ENCODE data around the gene CTIF. TPM values are rescaled to one million over a fixed set of nuclear protein-coding genes. Genes with fewer than 3 reads are reported as not detected.

The CTIF gene
- total RNA-seq, 1 donor from 2014 or later, result 35.1 TPM

DNA sequence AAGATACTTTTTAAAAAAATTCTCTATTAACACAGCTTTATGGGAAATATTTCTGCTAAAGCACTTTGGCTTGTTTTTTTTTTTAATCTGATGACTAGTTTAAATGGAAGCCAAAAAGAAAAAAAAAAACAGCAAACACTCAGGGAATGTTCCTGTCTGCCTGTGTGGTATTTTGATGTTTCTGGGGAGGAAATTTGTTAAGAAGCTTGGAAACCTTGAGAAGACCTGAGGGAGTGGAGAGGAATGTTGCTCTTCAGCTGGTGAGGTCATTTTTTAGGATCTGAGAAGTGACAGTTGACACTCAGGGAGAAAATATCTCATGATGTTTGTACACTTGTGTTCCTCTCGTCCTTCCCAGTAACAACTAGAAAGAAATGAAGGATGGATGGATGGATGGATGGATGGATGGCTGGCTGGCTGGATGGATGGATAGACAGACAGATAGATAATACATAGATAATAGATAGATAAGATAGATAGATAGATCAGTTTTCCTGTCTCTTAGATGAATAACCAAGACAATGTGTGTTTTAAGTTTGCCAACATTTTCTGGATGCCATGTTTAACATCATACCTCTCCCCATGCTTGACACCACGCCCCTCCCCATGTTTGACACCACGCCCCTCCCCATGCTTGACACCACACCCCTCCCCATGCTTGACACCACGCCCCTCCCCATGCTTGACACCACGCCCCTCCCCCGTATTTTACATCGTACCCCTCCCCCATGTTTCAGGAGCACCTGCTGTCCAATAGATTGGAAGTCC is 84.8 kb downstream of the CTIF start:
- peaks cover 0 to 10% of the 10 kb centered on the region in 2 donors for H3K36me3 ChIP-seq
- no peaks in the 10 kb centered on the region for H3K27me3 ChIP-seq
- H3K4me3 ChIP-seq, result no peak overlapping the region
- no peak for DNase-seq (ENCODE audit: extremely low spot score in 2 of 2)
- TF ChIP-seq CTCF (IDR thresholded peaks at IDR 0.05) (no peak), POLR2AphosphoS5 (IDR thresholded peaks at IDR 0.05; ENCODE audit: insufficient read depth in 1 of 2, low read depth in 1 of 2) (no peak), POLR2A (IDR thresholded peaks at IDR 0.05) (no peak)
- peak overlapping the region; percentile 1 for H3K27ac ChIP-seq
- H3K4me1 ChIP-seq, result peaks cover 14% of the 10 kb centered on the region
- intact Hi-C loops (cut with DNase I), result no loop called here
- H3K9me3 ChIP-seq, result no peaks in the 10 kb centered on the region

DNA sequence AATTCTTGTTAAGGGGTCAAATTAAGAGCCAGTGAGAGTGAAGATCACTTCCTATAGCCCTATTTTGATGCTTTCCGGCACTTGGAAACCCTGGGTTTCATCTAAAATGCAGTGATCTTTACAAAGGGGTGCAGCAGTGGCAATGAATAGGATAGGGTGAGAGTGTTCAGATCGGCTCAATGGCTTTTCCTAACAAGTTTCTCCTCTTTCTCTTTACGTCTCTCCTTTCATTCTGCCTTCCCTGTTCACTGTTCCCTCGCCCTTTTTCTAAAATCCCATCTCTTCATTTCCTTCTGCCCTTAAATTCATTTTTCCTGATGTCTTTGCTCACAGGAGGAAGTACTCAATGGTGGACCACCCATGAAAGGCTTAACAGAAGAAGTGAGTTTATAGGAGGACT is 86.0 kb downstream of the CTIF start:
- TF ChIP-seq POLR2A (IDR thresholded peaks at IDR 0.05) (no peak), CTCF (IDR thresholded peaks at IDR 0.05) (no peak), POLR2AphosphoS5 (IDR thresholded peaks at IDR 0.05; ENCODE audit: insufficient read depth in 1 of 2, low read depth in 1 of 2) (no peak)
- Histone ChIP-seq H3K27me3 (no peaks in the 10 kb centered on the region), H3K27ac (no peak overlapping the region), H3K4me1 (peaks cover 14% of the 10 kb centered on the region), H3K36me3 (peaks cover 0 to 9% of the 10 kb centered on the region in 2 donors), H3K9me3 (no peaks in the 10 kb centered on the region), H3K4me3 (no peak overlapping the region)
- intact Hi-C loops (cut with DNase I), result no loop called here
- DNase-seq (ENCODE audit: extremely low spot score in 2 of 2), result no peak

DNA sequence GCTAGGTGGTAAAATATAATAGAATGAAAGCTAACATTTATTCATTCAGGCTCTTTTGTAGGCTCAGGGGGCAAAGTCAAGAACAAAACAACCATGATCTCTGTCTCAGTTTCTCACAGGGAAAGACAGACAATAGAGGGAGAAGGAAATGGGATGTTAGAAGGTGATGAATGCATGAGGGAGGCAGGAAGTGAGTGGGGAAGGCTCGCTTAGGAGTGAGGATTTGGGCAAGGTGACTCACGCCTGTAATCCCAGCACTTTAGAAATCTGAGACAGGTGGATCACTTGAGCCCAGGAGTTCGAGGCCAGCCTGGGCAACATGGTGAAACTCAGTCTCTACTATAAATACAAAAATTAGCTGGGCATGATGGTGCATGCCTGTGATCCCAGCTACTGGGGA is 88.4 kb downstream of the CTIF start:
- DNase-seq (ENCODE audit: extremely low spot score in 2 of 2), result no peak
- intact Hi-C loops (cut with DNase I), result no loop called here
- Histone ChIP-seq H3K9me3 (no peaks in the 10 kb centered on the region), H3K27me3 (no peaks in the 10 kb centered on the region), H3K27ac (no peak overlapping the region), H3K4me1 (peaks cover 14% of the 10 kb centered on the region), H3K36me3 (no peaks in the 10 kb centered on the region), H3K4me3 (no peak overlapping the region)
- TF ChIP-seq POLR2AphosphoS5 (IDR thresholded peaks at IDR 0.05; ENCODE audit: insufficient read depth in 1 of 2, low read depth in 1 of 2), result no peak
- TF ChIP-seq POLR2A (IDR thresholded peaks at IDR 0.05), result no peak
- no peak for TF ChIP-seq CTCF (IDR thresholded peaks at IDR 0.05)

DNA sequence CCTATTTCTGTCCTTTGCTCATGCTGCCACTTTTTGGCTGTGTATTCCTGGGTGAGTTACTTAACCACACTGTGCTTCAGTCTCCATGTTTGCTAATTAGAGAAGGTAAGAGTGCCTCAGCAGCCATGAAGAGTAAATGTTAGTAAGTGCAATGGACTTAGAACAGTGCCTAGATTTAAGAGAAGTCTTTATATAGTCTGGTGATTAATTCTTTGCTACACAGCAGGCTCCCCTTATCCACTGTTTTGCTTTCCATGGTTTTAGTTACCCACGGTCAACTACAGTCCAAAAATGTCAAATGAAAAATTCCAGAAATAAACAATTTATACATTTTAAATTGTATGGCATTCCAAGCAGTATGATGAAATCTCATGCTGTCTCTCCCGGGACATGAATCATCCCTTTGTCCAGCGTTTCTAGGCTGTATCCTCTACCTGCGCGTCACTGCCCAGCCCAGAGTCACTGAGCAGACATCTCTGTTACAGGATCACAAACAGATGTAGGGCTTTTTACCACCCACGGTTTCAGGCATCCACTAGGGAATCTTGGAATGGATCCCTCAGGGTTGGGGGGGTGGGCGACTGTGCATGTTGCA is 91.0 kb downstream of the CTIF start:
- TF ChIP-seq POLR2A (IDR thresholded peaks at IDR 0.05), result no peak
- no peak for TF ChIP-seq POLR2AphosphoS5 (IDR thresholded peaks at IDR 0.05; ENCODE audit: insufficient read depth in 1 of 2, low read depth in 1 of 2)
- TF ChIP-seq CTCF (IDR thresholded peaks at IDR 0.05), result no peak
- H3K27me3 ChIP-seq, result no peaks in the 10 kb centered on the region
- intact Hi-C loops (cut with DNase I), result no loop called here

DNA sequence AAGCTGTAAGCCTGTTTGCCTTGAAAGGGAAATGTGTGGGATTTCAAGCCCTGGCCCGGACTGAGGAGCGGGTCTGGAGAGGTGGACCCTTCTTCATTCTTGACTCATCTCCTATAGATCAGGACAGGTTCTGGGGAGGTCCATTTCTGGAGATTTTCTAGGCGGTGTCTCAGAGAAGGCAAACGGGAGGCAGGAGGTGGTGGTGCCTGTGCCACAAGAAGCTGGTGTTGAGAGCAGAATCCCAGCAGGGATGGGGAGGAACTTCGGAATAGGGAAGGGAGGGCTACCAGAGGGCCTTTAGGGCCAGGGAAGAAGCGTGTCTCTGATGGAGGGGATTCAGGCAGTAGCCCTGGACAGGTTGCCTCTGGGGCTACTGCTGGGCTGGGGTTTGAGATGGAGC is 93.0 kb downstream of the CTIF start:
- H3K27ac ChIP-seq, result no peak overlapping the region
- H3K27me3 ChIP-seq, result no peaks in the 10 kb centered on the region
- no peak overlapping the region for H3K4me3 ChIP-seq
- no peaks in the 10 kb centered on the region for H3K36me3 ChIP-seq
- intact Hi-C loops (cut with DNase I), result no loop called here
- no peaks in the 10 kb centered on the region for H3K9me3 ChIP-seq
- TF ChIP-seq POLR2AphosphoS5 (IDR thresholded peaks at IDR 0.05; ENCODE audit: insufficient read depth in 1 of 2, low read depth in 1 of 2) (no peak), POLR2A (IDR thresholded peaks at IDR 0.05) (no peak), CTCF (IDR thresholded peaks at IDR 0.05) (no peak)
- H3K4me1 ChIP-seq, result no peaks in the 10 kb centered on the region
- DNase-seq (ENCODE audit: extremely low spot score in 2 of 2), result no peak

More for the DNA sequence above, 91.0 kb downstream of the CTIF start:
- Histone ChIP-seq H3K4me3 (no peak overlapping the region), H3K27ac (no peak overlapping the region), H3K9me3 (no peaks in the 10 kb centered on the region), H3K36me3 (no peaks in the 10 kb centered on the region), H3K4me1 (no peaks in the 10 kb centered on the region)
- no peak for DNase-seq (ENCODE audit: extremely low spot score in 2 of 2)
